Esophagus squamous epithelium (tissue), 5 donors: ENCODE results near the gene DRAP1. TPM values are rescaled to one million over a fixed set of nuclear protein-coding genes. Genes with fewer than 3 reads are reported as not detected.
"Not testable (repeated sequence)": the region's sequence is repeated elsewhere in the genome, so short reads cannot be mapped to it uniquely, and the experiment has no call there.

Source experiments
- DNase-seq: peaks from one replicate; lab custom pipeline; 2025; lab: John Stamatoyannopoulos, UW
- H3K27ac ChIP-seq, 4 donors: fragments of 200-600 bp; sonication (generic); one replicate each; pipeline ENCODE4 v1.5.1; 2016 to 2019; ENCODE audit warnings: mild to moderate bottlenecking in 1 of 4
- H3K27me3 ChIP-seq, 4 donors: fragments of 200-600 bp; sonication (generic); 1 replicate in 3 of 4; 2 replicates in 1 of 4; pipeline versions ENCODE4 v1.5.1 to v1.6.0; 2017 to 2021; ENCODE audit warnings: antibody characterized with exemption in 1 of 4
- H3K36me3 ChIP-seq, 3 donors: fragments of 200-600 bp; sonication (generic); one replicate each; pipeline ENCODE4 v1.5.1; 2016 to 2019
- H3K4me1 ChIP-seq, 3 donors: fragments of 200-600 bp; sonication (generic); one replicate each; pipeline ENCODE4 v1.5.1; 2017 to 2019
- H3K4me3 ChIP-seq, 4 donors: fragments of 200-600 bp; sonication (generic); 1 replicate in 3 of 4; 2 replicates in 1 of 4; pipeline ENCODE4 v1.5.1; 2016 to 2019; ENCODE audit warnings: mild to moderate bottlenecking in 2 of 4, moderate library complexity in 1 of 4
- H3K9me3 ChIP-seq, 3 donors: fragments of 200-600 bp; sonication (generic); one replicate each; pipeline ENCODE4 v1.5.1; 2016 to 2019
- CTCF ChIP-seq, 6 experiments: fragments of 450-650 bp in 4 of 6; fragments of 200-600 bp in 2 of 6; sonication (generic) in 2 of 6; IDR thresholded peaks; one replicate each; pipeline ENCODE4 v1.5.1; 2016 to 2019; ENCODE audit warnings: antibody characterized with exemption in 6 of 6, mild to moderate bottlenecking in 4 of 6, moderate library complexity in 4 of 6
- POLR2A ChIP-seq, 4 donors: fragments of 450-650 bp; IDR thresholded peaks; one replicate each; pipeline ENCODE4 v1.6.1; 2017; ENCODE audit warnings: antibody characterized with exemption in 4 of 4, mild to moderate bottlenecking in 4 of 4, moderate library complexity in 3 of 4
- whole genome bisulfite sequencing, 2 donors: methylation state at CpG; one replicate each; pipeline ENCODE4 v1.1.5; 2018; 5-methylcytosine and 5-hydroxymethylcytosine counted together
- intact Hi-C: fragments of 100-400 bp; cut with DNase I; formaldehyde crosslinking; loops from one replicate; pipeline ENCODE4 v1.15.0; 2022
- total RNA-seq, 4 donors: library from RNA; depleted of rRNA; stranded (reverse); fragments of >200 nt; gene quantifications; one replicate each; pipeline ENCODE4 v1.1.0, GENCODE V29; 2016
- donor health status: DM: yes; HTN: yes; CAD: no.

Gene DRAP1
- total RNA-seq, 4 donors from 2014 or later = 69.6 to 138 (median 76.8) TPM

- H3K4me1 ChIP-seq = peaks cover 53 to 78% (median 57%) of the 10 kb centered on the region in 3 donors
These were observed 27.7 kb upstream of the DRAP1 start for GRCh38 chr11:65891219-65892136.

GRCh38 chr11:65892137-65892540, 27.1 kb upstream of the DRAP1 start:
- H3K27me3 ChIP-seq, DNase-seq, intact Hi-C loops, H3K9me3 ChIP-seq: not testable (repeated sequence)
- H3K36me3 ChIP-seq = peaks cover 0 to 24% (median 0%) of the 10 kb centered on the region in 3 donors
- 69% methylated on average over 5 of the region's 5 CpGs; no CpG with 5 or more reads in 1 of the 2 donors for WGBS, 2 donors
- H3K4me1 ChIP-seq = peaks cover 53 to 78% (median 57%) of the 10 kb centered on the region in 3 donors
- peak overlapping the region in 3 of 4 donors; percentile 83 to 90 (median 83) for H3K4me3 ChIP-seq
- peak overlapping the region; percentile 93 to 98 (median 97) for H3K27ac ChIP-seq

More at GRCh38 chr11:65891219-65892136, 27.7 kb upstream of the DRAP1 start:
- Histone ChIP-seq H3K36me3 (peaks cover 0 to 30% (median 0%) of the 10 kb centered on the region in 3 donors), H3K27ac (peak overlapping the region; percentile 93 to 98 (median 97)), H3K9me3 (no peaks in the 10 kb centered on the region), H3K4me3 (peak overlapping the region; percentile 64 to 90 (median 83)), H3K27me3 (no peaks in the 10 kb centered on the region)
- DNase-seq = no peak
- 3 to 14% methylated on average over 8 to 11 of the region's 57 CpGs for WGBS, 2 donors
- TF ChIP-seq CTCF (IDR thresholded peaks at IDR 0.05) = peak in 1 of 6 experiments; percentile 3
- TF ChIP-seq POLR2A (IDR thresholded peaks at IDR 0.05) = peak in 1 of 4 donors; percentile 11
- intact Hi-C loops = no loop called here

GRCh38 chr11:65892661-65893317, 26.4 kb upstream of the DRAP1 start:
- Histone ChIP-seq H3K4me3 (peak overlapping the region in 1 of 4 donors; percentile 83), H3K4me1 (peaks cover 46 to 76% (median 52%) of the 10 kb centered on the region in 3 donors)

GRCh38 chr11:65894034-65894591, 25.1 kb upstream of the DRAP1 start:
- H3K4me1 ChIP-seq = peaks cover 45 to 76% (median 45%) of the 10 kb centered on the region in 3 donors
- no peak for DNase-seq
- H3K36me3 ChIP-seq = peaks cover 0 to 23% (median 0%) of the 10 kb centered on the region in 3 donors
- H3K9me3 ChIP-seq = no peaks in the 10 kb centered on the region
- intact Hi-C loops = no loop called here
- H3K4me3 ChIP-seq = peak overlapping the region in 3 of 4 donors; percentile 11 to 54 (median 15)
- WGBS, 2 donors = 58 to 83% methylated on average over 6 to 11 of the region's 16 CpGs
- TF ChIP-seq CTCF (IDR thresholded peaks at IDR 0.05) (no peak), POLR2A (IDR thresholded peaks at IDR 0.05) (peak in 1 of 4 donors; percentile 33)
- H3K27me3 ChIP-seq = peaks cover 0 to 2% (median 0%) of the 10 kb centered on the region in 4 donors
- H3K27ac ChIP-seq = peak overlapping the region; percentile 68 to 98 (median 97)

More at GRCh38 chr11:65892661-65893317, 26.4 kb upstream of the DRAP1 start:
- peak overlapping the region; percentile 93 to 98 (median 97) for H3K27ac ChIP-seq
- no peaks in the 10 kb centered on the region for H3K27me3 ChIP-seq
- WGBS, 2 donors = 62 to 78% methylated on average over 7 to 9 of the region's 10 CpGs
- intact Hi-C loops = no loop called here
- DNase-seq = no peak
- no peaks in the 10 kb centered on the region for H3K9me3 ChIP-seq
- peaks cover 0 to 23% (median 0%) of the 10 kb centered on the region in 3 donors for H3K36me3 ChIP-seq
- TF ChIP-seq POLR2A (IDR thresholded peaks at IDR 0.05) (no peak), CTCF (IDR thresholded peaks at IDR 0.05) (no peak)

- peaks cover 0 to 23% (median 0%) of the 10 kb centered on the region in 3 donors for H3K36me3 ChIP-seq
- H3K9me3 ChIP-seq = no peaks in the 10 kb centered on the region
- H3K4me1 ChIP-seq = peaks cover 39 to 76% (median 41%) of the 10 kb centered on the region in 3 donors
- peaks cover 0 to 11% (median 0%) of the 10 kb centered on the region in 4 donors for H3K27me3 ChIP-seq
- 74 to 75% methylated on average over 5 of the region's 5 CpGs for WGBS, 2 donors
- TF ChIP-seq CTCF (IDR thresholded peaks at IDR 0.05) (no peak), POLR2A (IDR thresholded peaks at IDR 0.05) (no peak)
- H3K27ac ChIP-seq = no peak overlapping the region
- intact Hi-C loops = no loop called here
- no peak overlapping the region for H3K4me3 ChIP-seq
- DNase-seq = no peak
These were observed 23.7 kb upstream of the DRAP1 start for GRCh38 chr11:65895482-65895981.
